Astrocyte (in vitro differentiated cells and primary cell): ENCODE results near the gene CCNF.

ENCODE experiments used
- EZH2 ChIP-seq: IDR thresholded peaks from 2 replicates; pipeline ENCODE4 v1.6.1; 2012; ENCODE audit warnings: mild to moderate bottlenecking, low read length, inconsistent platforms; ENCODE audit not compliant: insufficient read depth
- TF ChIP-seq, protein P1 (sequence below): IDR thresholded peaks from 2 replicates; pipeline ENCODE4 v1.5.1; 2011; ENCODE audit warnings: low read depth, mild to moderate bottlenecking, inconsistent platforms, low read length, moderate library complexity; ENCODE audit not compliant: insufficient read depth

DNA sequence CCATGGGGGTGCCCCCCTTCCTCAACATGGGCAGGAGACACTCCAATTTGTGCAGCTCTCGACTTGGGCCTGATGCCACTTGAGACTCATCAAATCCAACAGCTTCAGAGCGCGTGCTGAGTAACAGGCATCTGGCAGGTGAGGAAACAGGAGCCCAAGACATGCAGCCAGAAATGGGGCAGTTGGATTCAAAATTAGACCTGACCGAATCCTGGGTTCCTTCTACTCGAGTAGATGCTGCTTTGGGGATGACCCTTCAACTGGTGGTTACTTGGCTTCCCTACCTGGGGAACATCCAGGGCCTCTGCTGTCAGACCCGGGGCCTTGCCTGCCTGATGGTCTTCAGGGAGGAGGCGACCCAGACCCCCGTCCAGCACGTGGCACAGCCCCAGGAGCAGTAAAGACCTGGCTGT lies 41.4 kb downstream of the CCNF start:
- TF ChIP-seq, protein P1, sequence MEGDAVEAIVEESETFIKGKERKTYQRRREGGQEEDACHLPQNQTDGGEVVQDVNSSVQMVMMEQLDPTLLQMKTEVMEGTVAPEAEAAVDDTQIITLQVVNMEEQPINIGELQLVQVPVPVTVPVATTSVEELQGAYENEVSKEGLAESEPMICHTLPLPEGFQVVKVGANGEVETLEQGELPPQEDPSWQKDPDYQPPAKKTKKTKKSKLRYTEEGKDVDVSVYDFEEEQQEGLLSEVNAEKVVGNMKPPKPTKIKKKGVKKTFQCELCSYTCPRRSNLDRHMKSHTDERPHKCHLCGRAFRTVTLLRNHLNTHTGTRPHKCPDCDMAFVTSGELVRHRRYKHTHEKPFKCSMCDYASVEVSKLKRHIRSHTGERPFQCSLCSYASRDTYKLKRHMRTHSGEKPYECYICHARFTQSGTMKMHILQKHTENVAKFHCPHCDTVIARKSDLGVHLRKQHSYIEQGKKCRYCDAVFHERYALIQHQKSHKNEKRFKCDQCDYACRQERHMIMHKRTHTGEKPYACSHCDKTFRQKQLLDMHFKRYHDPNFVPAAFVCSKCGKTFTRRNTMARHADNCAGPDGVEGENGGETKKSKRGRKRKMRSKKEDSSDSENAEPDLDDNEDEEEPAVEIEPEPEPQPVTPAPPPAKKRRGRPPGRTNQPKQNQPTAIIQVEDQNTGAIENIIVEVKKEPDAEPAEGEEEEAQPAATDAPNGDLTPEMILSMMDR = no peak
- no peak for TF ChIP-seq EZH2
